Stimulated activated CD8-positive, alpha-beta memory T cell treated with anti-CD3 and anti-CD28 coated beads, Interleukin-7, amount 100 ng/mL, for 48 hours (primary cell): ENCODE results near the gene MCTS1.
"Not testable (repeated sequence)": the region's sequence is repeated elsewhere in the genome, so short reads cannot be mapped to it uniquely, and the experiment has no call there.

Experiments
- DNase-seq, 2 donors: peaks; one replicate each; pipeline ENCODE4 v3.0.0-alpha.2; 2020; ENCODE audit warnings: low read depth in 1 of 2; ENCODE audit errors: extremely low read depth in 1 of 2

MCTS1 gene

DNA sequence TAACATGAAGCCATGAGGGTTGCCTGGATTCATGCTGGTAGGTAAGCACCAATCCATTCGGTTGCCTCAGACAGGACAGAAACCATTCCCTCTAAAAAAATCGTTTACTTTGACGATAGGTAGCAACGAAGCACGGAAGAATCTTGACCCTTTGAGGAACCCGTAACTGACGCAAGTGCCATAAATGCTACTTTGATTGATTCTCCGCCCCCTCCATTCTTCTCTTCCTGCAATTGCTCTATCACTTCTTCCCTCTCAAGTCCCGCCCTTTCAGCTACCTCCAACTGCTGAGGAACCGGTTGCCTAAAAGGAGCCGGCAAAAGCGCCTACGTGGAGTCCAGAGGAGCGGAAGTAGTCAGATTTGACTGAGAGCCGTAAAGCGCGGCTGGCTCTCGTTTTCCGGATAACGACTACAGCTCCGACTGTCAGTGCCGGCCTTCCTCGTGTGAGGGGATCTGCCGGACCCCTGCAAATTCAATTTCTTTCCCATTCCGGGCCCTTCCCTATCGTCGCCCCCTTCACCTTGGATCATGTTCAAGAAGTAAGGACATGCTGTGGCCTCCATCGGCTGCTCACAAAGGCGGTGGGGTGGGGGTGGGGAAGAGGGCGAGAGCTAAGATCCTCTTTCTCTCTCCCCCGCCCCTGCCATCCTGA lies at the start of gene MCTS1:
TSS of gene MCTS1 (plus strand) at position 395 of the 654 bp plus-strand sequence. CDS start at position 531, 136 bp downstream.
- DNase-seq: peak; percentile 47 to 79

- DNase-seq: no peak
These were observed 47.6 kb upstream of the MCTS1 start for GRCh38 chrX:120556251-120556650.

DNA sequence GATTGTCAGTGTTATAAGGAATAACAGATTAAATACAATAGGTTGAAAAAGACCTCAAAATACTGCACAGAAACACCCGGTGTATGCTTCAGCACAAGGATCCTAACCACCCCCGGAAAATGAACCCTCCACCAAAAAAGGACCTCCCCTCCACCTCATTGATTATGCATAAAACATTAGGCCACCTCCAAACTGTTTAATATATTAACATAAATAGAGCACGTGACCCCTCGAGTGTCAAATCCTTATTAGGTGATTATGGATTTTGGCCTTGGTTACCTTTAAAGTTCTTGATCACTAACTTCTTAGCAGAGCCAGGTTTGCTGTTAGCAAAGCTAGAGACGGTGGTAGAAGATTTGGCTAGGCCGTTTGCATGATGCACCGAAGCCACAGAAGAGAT lies 44.1 kb upstream of the MCTS1 start:
- DNase-seq: no peak

- peak in 1 of 2 donors; percentile 39 for DNase-seq
These were observed 43.5 kb upstream of the MCTS1 start for GRCh38 chrX:120560405-120560841.

- peak; percentile 68 to 87 for DNase-seq
These were observed 42.9 kb upstream of the MCTS1 start, which contains the start of gene CUL4B for GRCh38 chrX:120560842-120561633. CUL4B (minus strand) TSS chrX:120560962; CDS start chrX:120560638, 324 bp downstream.

- DNase-seq: no peak
These were observed 42.0 kb upstream of the MCTS1 start for GRCh38 chrX:120561634-120562568.

DNA sequence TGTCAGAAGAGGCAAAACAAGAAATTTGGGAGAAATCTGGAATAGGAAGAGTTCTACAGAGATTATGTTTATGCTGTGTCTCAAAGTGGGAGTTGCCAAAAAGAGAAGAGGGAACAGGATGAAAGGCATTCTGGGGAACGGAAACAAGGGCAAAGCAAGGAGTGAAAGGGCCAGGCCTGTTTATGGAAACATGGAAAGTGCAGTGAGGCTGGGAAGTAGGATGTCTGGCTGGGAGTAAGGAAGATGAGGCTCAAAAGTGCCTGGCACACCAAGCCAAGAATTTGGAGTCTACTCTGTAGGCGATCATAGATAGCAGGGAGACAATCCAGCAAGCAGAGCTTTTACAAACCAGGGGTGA lies 41.4 kb upstream of the MCTS1 start:
- no peak for DNase-seq

DNA sequence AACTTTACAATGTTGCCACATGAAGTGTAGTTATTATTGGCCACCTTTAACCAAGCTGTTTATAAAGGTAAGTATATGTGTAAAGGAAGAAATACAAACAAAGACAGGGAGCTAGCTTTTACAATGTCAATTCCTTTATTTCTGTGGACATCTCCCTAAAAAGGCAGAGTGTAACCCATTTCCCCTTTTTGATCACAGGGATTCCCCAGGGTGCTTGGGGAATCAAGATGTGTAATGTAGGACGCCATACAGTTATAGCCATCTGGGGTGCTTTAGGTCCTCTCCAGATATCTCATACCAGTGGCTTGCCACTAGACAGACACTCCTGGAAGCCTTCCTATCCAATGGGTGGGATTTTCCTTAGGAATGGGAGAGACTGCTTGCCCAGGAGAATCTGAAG lies 39.0 kb upstream of the MCTS1 start:
- no peak for DNase-seq

- no peak for DNase-seq
These were observed 37.1 kb upstream of the MCTS1 start for GRCh38 chrX:120566817-120567216.

DNA sequence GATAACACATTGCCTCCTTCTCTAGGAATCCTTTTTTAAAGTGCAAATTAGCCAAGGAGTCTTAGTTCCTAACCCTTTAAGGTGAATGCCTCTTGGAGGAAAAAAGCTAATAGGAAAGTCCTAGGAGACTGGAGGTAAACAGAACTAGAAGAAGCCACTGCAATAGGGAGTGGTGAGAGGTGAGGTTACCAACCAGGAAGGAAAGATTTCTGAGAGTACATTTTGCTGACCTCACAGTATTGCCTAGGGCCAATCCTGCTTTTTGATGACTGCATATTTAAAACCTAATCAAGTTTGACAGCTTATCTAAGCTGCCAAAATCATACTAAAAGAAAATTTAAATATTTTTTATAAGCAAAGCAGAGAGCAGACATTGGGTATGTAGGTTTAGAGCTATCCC lies 35.9 kb upstream of the MCTS1 start:
- DNase-seq: no peak

DNA sequence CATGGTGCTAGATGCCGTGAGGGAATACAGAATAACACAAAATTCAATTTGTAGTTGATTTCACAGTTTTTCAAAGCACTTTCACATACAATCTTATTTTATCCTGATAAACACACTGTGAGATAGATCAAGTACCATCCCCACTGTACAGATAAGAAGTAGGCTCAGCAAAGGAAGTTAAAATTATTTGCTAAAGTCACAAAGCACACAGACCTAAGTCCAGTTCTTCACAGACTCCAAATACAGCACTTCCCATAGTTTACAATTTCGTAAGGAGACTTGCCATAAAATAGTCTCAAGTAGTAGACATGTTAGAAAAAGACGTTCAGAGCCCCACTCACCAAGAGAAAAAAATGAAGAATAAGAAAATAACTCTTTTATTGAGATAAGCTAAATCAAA lies 35.3 kb upstream of the MCTS1 start:
- no peak for DNase-seq

- no peak for DNase-seq
These were observed 33.8 kb upstream of the MCTS1 start for GRCh38 chrX:120570011-120570600.

DNA sequence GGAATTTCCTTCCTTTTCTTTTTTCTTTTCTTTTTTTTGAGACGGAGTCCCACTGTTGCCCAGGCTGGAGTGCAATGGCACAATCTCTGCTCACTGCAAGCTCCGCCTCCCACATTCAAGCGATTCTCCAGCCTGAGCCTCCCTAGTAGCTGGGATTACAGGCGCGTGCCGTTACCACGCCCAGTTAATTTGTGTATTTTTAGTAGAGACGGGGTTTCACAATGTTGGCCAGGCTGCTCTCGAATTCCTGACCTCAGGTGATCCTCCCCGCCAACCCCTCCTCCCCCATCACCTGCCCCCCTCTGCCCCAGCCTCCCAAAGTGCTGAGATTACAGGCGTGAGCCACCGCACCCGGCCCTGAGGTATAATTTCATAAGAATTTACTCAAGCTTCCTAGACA lies 30.1 kb upstream of the MCTS1 start:
- not testable (repeated sequence) for DNase-seq

DNA sequence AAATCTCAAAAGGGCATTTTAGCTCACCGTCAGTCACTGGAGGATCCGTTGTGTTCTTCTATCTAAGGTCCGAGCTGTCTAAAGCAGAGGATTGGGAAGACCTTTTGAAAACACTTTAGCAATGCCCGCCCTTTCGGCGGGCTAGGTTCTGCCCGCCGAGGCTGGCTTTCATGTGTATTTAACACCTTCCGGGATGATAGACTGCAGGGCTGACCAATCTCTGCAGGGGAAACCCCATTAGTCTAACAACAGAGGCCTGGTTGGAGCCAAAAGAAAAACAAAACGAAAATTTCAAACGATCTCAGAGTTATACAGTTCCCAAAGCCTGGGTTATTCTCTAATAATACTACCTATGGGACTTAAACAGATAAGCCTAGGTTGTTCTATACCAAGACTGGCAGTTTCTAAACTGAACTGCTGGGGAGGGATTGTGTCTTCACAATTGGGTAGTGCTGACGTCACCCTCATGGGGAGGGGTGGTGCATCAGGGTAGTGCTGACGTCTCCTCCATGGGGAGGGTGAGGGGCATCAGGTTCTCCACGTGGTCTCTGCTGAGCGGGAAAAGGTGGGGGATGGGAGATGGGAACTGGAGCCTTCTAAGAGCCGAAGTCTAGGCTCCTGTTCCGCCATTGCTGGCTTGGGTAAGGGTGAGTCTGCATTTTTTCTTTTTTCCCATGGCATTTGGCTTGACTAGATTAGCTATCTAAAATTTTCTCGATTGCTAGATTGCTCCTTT lies 28.4 kb upstream of the MCTS1 start:
- DNase-seq: no peak

DNA sequence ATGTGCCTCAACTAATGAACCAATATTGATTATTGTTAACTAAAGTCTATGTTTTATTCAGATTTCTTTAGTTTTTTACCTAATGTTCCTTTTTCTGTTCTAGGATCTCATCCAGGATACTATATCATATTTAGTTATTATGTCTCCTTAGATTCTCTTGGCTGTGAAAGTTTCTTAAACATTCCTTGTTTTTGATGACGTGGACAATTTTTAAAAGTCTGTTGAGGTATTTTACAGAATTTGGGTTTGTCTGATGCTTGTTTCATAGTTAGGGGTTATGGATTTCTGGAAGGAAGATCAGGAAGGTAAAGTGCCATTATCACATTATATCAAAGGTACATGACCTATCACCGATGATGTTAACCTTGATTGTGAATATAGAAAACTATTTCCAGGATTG lies 18.2 kb upstream of the MCTS1 start:
- no peak for DNase-seq

- DNase-seq: no peak
These were observed 471 bp downstream of the MCTS1 start for GRCh38 chrX:120604361-120604782.

DNA sequence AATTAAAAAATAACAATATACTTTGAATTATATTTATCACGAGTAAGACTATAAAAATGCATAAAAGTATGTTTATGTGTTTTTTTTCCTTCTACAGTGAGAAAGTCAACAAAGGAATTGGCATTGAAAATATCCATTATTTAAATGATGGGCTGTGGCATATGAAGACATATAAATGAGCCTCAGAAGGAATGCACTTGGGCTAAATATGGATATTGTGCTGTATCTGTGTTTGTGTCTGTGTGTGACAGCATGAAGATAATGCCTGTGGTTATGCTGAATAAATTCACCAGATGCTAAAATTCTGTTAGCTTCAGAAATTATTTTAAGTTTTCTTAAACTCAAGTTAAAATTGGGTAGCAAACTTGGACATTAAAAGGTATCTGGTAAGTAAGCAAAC lies 8.2 kb downstream of the MCTS1 start:
- DNase-seq: no peak

GRCh38 chrX:120614816-120615215 lies 10.9 kb downstream of the MCTS1 start:
- DNase-seq: no peak

DNA sequence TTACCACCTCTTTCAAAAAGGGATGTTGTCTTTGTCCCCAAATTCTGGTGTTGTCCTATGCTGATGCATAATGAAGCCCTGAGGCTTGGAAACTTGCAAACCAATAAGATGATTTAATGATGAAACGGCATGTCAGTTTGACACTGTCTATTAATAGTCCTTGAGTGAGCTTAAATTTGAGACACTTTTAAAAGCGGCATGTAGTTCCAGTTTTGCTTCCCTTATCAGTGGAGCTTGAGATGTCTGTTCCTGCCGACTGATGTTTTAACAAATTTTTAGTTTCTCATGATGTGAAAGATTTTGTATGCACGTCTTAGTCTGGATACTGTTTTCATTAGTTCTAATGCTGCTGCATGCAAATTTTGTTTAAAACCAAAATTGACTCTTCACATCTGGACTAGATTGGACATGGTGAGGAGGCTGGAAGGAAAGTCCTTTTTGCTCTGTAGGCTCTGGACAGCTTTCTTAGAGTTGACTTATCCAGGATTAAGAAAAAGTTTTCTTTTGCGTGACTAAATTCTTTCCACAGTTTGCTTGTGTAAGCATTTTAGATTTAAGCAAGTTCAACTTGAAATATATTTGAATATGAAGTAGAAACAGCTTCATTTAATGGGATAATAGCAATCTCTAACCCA lies 14.2 kb downstream of the MCTS1 start:
- no peak for DNase-seq

GRCh38 chrX:120625371-120625770 lies 21.5 kb downstream of the MCTS1 start:
- DNase-seq: no peak
